Left renal pelvis (tissue), 4 donors: ENCODE results near the gene ITGB1. TPM values are rescaled to one million over a fixed set of nuclear protein-coding genes. Genes with fewer than 3 reads are reported as not detected.
"Not testable (repeated sequence)": the region's sequence is repeated elsewhere in the genome, so short reads cannot be mapped to it uniquely, and the experiment has no call there.

Source experiments
- DNase-seq, 4 donors: peaks; one replicate each; pipeline ENCODE4 v3.0.0-alpha.2; 2013; ENCODE audit warnings: low read depth in 4 of 4, low spot score in 3 of 4
- polyA plus RNA-seq, 4 donors: library from polyadenylated mRNA; unstranded; fragments of 120-200 nt; gene quantifications; one replicate each; pipeline ENCODE4 v1.2.1, GENCODE V29; 2013; ENCODE audit not compliant: insufficient read length in 4 of 4

The ITGB1 gene
- polyA plus RNA-seq, 4 donors: 479 to 767 (median 627) TPM

DNA sequence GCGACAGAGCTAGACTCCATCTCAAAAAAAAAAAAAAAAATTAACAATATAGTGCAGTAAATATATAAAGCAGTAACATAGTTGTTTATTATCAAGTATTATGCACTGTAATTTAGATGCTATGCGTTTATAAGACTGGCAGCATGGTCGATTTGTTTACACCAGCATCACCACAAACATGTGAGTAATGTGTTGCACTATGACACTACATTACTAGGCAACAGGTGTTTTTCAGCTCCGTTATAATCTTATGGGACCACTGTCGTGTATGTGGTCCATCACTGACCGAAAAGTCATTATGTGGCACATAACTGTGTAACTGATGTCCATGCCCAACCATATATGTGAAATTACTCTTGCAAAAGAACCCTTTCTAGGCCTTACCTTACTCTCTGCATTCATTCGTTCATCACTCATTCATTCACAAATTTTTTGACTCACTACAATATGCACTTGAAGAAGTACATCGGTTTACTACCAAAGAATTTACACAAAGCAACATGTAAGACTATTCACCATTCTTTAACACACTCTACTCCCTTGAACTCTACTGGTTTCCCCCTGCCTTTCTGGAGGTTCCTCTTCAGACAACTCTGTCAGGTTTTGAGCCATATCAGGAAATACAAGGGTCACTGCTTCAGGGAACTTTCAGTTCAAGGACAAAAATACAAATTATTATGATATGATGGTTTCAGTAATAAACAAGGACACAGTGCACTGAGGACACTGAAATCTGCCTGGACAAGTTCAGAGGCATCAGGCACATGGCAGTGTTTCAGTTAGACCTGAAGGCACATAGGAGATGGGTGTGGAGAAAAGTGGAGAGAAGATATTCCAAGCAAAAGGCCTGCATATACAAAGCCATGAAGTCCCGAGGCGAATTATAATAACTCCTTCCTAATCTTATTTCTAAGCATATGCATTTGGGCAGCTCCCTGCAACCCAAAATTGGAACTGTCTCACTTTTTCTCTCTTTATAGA, 17.4 kb downstream of the ITGB1 start:
- no peak for DNase-seq

DNA sequence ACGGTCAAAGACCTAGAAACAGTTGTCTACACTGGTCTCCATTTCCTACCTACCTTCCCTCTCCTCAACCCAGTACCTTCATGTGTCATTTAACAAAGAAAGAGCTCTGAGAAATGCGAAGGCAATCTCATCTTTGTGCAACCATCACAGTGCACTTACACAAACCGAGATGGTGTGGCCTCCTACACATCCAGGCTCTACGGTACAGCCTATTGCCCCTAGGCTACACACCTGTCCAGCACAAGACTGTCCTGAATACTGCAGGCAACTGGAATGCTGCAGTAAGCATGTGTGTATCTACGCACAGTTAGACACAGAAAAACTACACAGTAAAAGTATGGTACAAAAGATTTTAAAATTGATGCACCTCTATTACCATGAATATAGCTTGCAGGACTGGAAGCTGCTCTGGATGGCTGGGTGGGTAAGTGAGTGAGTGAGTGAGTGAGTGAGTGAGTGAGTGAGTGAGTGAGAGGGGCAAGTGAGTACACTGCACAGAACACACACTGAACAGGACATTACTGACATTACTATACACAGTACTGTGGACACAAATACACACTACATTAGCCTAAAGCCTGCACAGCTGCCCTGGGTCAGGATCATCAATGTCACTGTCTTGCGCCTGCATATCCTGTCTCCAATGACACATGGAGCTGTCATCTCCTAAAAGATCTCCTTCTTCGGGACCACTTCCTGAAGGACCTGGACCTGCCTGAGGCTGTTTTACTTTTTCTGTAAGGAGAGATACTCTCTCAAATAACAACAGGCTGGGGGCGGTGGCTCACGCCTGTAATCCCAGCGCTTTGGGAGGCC, 18.5 kb downstream of the ITGB1 start:
- DNase-seq: no peak

DNA sequence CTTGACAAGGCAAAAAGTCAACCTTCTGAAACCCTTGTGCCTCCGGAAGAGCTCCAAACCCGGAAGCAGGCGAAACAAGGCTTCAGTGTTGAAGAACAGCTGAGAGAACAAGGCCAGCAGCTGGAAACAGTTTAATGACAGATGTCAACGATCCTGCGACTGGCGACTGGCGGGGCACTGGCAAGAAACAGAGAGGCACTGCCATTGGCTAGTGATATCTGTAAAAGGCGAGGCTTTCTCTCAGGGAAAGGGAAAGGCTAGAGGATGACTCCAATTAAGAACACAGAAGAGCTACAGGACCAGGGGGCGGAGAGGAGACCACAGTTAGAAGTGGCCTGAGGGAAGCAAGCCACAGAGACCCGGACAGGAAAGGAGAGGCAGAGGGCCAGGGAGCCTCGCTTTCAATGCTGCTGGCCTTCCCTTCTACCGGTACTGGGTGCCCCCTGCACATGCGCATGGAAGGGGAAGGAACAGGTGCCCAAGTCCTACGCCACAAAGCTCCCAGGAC, 19.4 kb downstream of the ITGB1 start:
- DNase-seq: no peak

DNA sequence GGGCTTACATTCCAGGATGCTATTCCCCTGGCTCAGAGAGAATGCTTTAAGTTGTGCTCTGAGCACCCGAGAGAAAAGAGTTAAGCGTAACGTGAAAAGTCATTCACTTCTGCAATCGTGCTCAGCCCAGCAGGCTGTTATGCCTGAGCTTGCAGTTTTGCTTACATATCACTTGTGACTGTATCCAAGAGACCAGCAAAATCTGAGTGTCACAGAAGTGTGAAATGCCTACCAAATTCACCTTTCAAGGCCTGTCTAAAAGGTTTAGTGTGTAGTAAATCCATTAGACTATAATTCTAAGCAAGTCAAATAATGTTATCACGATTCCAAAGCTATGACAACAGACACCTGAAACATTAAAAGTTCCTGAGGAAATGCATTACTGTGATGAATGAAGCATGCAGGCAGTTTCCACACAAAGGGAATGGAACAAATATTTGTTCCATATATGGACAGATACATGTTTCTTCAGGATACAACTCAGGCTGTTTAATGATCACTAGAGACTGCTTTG, 20.1 kb downstream of the ITGB1 start:
- DNase-seq: no peak

DNA sequence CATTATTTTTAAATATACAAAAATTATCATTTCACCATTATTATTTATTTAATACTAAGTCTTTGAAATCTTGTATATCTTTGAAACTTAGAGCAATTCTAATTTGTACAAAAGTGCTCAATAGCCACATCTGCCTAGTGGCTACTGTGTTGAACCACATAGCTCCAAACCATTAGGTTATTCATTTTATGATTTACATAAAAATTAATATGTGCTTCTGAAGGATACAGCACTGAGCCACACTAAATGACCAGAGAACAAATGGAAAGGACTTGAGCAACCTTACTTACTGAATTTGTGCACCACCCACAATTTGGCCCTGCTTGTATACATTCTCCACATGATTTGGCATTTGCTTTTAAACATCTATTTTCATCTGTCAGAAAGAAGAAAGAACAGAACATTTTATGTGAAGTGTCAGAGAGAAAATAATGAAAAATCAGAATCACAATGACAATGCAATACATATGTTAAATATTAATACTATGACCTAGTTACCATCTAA, 25.8 kb downstream of the ITGB1 start:
- no peak for DNase-seq

DNA sequence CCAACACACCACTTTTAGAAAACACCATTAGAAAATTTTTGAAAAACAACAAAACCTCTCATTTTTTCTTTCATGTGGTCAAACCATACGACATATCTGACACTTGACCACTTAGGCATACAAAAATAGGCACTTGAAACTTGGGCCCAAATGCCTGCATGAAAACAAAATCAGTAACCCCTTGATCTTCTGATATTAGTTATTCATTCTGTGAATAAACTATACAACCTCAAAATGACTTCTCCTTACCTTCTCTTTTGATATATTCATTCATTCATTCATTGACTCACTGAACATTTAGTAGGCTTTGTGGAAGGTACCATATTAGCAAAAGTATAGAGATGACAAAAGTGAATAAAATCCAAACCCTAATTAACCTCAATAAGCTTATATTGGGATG, 26.4 kb downstream of the ITGB1 start:
- no peak for DNase-seq

DNA sequence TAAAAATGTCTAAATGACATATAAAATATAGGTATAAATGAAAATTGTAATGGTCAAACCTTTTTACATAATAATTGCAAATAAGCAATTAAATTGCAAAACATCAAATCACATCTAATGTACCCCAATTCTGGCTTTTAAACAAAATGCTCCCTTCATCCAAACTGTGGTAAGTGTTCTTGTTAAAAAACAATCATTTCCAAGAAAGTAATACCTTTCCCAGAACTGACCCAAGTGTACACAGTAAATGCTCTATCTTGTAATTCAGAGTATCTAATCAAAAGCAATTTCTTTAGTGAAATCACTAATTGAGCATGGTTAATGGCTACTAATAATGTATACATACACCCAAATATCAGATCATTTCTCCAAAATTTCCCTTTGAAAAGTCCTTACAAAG, 28.0 kb downstream of the ITGB1 start:
- no peak for DNase-seq

DNA sequence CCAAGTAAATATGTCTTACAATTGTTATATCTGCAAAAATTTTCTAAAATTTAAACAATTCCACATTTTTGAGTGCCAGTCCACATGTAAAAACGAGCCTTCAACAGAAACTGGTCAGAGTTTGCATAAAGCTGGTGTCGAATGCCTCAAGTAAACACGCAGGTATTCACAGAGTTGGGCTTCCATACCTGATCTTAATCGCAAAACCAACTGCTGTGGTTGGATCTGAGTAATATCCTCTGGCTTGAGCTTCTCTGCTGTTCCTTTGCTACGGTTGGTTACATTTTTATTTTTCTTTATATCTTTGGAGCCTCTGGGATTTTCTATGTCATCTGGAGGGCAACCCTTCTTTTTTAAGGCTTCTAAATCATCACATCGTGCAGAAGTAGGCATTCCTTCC, 28.4 kb downstream of the ITGB1 start:
- DNase-seq: no peak

DNA sequence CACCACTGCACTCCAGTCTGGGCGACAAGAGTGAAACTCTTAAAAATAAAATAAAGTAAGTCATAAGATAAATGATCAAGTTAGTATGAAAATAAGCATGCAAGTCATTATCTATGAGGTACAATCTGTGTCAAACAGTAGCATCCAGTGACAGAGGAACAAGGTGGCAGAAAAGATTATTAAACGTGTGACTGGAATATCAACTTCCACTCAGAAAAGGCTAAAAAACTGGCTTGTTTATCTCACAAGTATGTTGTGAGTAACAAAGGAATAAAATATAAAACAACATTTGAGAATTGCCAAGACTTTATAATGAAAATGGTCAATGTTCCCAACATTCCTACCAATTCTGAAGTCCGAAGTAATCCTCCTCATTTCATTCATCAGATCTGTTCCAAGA, 30.3 kb downstream of the ITGB1 start:
- DNase-seq: no peak

DNA sequence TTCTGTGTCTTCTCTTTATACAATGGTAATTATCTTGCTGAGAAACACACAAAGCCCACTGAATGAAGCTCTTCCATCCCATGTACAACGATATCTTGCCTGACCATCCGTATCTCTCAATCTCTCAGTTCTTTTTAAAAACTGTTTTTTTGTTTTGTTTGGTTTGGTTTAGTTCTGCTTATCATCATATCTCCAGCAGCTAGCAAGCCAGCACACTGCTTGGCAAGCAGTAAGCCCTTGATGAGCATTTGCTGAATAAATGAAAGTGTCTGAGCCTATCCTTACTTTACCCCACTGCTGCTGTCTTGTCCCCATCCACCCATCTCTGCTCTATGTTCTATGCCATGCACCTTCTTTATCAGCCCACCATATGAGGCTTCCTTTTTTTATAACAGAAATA, 34.2 kb downstream of the ITGB1 start:
- DNase-seq: no peak

DNA sequence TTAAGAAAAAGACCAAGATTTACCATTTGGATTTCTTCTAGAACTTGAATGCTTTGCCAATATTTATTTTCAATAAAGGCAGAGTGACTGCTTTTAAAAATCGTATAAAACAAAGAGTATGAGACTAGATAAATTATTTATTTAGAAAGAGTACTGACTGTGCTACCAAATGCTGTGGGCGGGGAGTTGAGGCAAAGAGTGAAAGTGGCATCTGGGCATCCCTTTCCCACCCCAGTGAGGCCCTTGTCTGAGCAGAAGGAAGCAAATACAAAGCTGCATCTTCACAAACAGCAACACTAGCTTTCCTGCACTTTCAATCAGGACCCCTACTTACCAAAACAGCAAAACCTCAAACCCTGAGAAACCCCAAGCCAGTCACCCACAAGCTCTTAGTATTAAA, 34.9 kb downstream of the ITGB1 start:
- no peak for DNase-seq

DNA sequence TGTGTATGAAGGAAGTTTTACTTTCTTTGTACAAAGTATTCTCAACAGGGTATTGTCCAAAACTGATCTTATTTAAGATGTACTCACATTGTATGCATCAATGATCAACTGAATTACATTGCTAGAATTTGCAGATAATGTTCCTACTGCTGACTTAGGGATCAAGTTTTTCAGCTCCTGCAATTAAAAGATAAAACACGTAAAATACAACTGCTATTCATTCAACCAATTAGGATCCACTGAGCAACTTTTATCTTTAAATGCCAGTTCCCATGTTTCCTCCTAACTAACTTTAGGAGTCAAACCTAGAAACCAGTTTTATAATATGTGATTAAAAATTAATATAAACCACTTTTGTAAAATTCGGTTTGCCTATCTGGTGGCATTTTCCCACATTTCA, 35.9 kb downstream of the ITGB1 start:
- no peak for DNase-seq

DNA sequence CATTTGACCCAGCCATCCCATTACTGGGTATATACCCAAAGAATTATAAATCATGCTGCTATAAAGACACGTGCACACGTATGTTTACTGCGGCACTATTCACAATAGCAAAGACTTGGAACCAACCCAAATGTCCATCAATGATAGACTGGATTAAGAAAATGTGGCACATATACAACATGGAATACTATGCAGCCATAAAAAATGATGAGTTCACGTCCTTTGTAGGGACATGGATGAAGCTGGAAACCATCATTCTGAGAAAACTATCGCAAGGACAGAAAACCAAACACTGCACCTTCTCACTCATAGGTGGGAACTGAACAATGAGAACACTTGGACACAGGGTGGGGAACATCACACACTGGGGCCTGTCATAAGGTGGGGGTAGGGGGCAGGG, 40.2 kb downstream of the ITGB1 start:
- DNase-seq: not testable (repeated sequence)

DNA sequence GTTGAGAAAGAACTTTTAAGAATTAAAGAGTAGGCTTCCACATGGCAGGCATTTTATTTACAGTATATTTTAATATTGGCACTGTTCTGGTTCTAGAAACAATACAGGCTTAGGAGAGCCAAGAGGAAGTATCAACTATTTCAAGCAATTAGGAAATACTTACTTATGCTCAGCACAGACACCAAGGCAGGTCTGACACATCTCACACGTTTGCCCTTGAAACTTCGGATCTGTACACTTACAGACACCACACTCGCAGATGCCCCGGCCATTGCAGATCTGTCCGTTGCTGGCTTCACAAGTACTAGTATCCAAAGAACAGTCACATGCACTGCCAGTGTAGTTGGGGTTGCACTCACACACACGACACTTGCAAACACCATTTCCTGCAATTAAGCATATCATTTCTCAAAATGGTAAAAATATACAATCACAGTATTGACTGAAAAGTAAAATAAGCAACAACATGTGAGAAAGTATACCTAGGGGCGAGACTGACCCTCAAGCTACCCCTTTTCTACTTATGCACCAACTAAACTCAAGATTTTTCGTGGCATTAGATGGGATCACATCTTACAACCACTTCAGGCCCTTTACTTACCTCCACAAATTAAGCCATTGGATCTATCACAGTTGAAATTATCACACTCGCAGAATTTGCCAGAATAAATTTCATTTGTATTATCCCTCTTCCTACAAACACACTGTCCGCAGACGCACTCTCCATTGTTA, 46.6 kb downstream of the ITGB1 start:
- no peak for DNase-seq

DNA sequence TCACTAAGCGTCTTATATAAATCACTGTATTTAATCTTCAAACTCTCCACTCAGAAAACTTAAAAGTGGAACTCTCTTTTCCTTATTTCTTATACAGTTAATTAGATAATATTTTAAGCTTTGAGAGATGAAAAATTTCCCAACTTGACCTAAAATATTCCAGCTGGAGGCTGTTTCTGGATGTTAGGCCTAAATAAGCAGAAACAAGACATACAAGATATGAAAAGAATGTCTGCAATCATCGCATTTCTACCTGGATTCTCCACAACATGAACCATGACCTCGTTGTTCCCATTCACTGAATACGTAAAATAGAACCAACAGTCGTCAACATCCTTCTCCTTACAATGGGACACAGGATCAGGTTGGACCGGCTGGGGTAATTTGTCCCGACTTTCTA, 48.1 kb downstream of the ITGB1 start:
- not testable (repeated sequence) for DNase-seq

DNA sequence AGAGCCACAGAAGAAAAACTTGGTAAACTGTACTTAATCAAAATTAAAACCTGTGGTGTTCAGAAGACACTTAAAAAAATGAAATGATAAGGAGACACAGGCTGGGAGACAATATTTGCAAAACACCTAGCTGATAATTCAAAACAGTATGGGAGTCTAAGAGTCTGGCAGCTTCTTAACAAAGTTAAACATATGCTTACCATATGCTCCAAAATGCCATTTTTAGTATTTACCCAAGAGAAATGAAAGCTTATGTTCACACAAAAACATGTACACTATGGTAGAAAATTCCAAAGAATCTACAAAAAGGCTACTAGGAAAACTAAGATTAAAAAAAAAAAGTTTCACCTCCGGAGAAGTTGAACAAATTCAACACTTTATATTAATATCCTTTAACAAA, 48.6 kb downstream of the ITGB1 start:
- DNase-seq: no peak

DNA sequence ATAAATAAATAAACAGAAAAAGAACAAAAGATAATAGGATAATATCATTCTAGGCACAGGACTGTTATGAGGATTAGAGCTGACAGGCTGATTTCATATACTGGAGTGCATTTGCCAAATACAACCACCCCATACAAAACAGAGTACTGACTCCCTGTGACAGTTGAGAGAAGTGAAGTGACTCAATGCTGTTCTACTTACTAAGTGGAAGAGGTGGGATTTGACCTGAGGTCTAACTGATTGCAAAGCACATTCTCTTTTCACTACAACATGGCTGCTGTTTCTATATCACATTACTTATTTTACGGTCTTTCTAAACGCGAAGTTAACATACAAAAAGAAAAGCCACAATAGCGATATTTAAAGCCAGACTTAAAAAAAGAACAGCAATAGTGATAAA, 51.4 kb downstream of the ITGB1 start:
- DNase-seq: no peak

DNA sequence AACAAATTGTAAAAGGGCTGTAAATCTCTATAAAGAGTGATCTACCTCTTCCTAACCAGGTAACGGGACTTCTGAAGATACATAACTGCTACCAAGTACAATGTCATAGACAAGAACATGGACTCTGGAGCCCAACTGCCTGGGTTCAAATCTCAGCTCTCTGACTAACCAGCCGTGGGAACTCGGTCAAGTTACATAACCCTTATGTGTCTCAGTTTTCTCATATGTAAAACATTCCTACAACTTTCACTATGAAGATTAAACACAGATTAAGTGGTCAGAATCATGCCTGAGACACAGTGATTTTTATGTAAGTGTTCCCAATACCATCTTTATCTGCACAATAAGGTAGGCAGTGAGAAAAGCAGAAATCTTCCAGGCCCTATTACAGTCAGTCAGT, 52.6 kb downstream of the ITGB1 start:
- no peak for DNase-seq

DNA sequence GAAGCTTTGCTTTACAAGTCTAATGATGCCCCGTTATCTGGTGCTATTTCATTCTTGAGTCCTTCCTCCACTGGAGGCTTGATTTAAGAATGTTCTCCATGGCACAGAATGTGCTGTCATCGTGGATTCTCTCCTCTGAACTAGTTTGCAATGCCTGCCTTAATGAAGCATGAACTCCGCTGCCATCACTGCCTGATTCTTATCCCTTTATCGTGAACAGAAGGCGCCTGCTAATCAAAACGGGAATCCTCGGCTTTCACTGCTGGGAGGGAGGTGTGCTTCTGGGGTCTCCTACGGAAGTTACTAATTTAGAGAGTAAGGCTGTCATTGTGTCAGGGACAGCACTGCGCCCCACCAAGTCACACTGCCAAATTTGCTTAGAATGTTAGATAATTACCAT, 56.2 kb downstream of the ITGB1 start:
- no peak for DNase-seq

DNA sequence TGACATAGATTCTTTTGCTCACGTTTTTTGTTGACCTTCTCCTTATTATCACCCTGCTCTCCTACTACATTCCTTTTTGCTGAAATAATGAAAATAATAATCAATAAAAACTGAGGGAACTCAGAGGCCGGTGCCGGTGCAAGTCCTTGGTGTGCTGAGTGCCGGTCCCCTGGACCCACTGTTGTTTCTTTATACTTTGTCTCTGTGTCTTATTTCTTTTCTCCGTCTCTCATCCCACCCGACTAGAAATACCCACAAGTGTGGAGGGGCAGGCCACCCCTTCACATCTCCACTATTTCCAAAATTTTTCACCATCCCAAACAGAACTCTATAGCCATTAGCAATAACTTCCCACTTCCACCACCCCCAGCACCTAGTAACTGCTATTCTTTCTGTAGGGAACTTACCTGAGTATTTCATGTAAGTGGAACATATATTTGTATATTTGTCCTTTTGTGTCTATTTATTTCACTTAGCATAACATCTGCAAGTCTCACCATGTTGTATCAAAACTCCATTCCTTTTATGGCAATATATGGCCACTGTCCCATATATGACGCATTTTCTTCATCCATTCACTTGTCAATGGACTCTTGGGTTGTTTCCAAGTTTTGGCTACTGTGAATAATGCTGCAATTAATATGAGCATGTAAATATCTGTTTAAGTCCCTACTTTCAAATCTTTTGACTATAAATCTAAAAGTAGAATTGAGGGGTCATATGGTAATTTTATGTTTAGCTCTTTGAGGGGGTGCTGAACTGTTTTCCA, 62.6 kb downstream of the ITGB1 start:
- DNase-seq: not testable (repeated sequence)
